ENCODE data around the gene PHF1.

PHF1 gene

DNA sequence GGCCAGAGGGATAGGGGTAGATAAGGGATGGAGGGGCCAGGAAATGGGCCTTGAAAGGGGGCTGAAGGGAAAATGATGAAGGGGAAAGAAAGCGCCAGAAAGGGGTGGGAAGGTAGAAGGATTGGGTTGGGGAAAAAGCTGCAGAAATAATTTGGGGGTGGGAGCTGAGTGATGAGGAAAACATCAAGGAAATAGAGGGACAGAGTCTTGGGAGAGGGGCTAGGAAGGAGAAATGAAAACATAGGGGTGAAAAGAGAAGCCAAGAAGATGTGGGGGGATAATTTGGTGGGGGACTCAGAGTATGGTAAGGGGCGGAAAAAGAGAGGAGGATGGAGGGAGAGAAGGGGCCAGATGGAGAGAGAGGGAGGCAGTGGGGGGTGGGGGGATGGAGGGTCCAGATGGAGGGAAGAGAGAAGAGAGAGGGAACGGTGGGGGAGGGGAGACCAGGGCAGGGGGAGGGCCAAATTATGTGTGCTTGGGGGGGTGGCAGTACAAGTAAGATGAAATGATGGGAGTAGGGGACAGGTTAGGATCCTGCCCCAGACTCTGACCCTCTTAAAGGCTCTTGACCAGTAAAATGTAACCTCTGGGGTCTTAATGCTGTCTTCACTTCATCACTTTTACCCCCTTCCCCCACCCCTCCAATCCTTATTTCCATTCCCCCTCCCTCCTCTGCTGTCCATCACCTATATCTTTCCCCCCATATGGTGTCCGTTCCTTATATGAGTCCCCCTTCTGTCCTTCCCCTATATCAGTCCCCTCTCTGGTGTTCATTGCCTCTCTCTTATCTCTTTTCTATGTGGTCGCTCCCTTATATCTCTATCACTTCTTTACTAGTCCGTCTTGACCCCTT lies 9.9 kb downstream of the PHF1 start (continued):
- TF ChIP-seq ZNF785 (tag by site-specific recombination; IDR thresholded peaks at IDR 0.05) (no peak), ZNF747 (tag by site-specific recombination; IDR thresholded peaks at IDR 0.05) (no peak), ZNF433 (tag by site-specific recombination; IDR thresholded peaks at IDR 0.05; ENCODE audit: low read depth) (no peak), ZNF544 (tag by site-specific recombination; IDR thresholded peaks at IDR 0.05) (no peak), ZNF677 (tag by site-specific recombination; IDR thresholded peaks at IDR 0.05) (no peak), CTCF (tag by site-specific recombination; IDR thresholded peaks at IDR 0.05) (no peak), ZNF670 (tag by site-specific recombination; IDR thresholded peaks at IDR 0.05; ENCODE audit: low read depth) (no peak), ZNF561 (tag by site-specific recombination; IDR thresholded peaks at IDR 0.05; ENCODE audit: borderline replicate concordance) (no peak), ZBTB17 (tag by site-specific recombination; IDR thresholded peaks at IDR 0.05) (0 out of 2 replicates have a peak, but pooled peaks have one; percentile 14), ZNF701 (tag by site-specific recombination; IDR thresholded peaks at IDR 0.05) (0 out of 2 replicates have a peak, but pooled peaks have one; percentile 50), ZNF24 (tag by site-specific recombination; IDR thresholded peaks at IDR 0.05) (0 out of 2 replicates have a peak, but pooled peaks have one; percentile 30), ZNF324 (tag by site-specific recombination; IDR thresholded peaks at IDR 0.05) (peak; percentile 85), ZNF404 (tag by site-specific recombination; IDR thresholded peaks at IDR 0.05) (no peak), ZNF341 (tag by site-specific recombination; IDR thresholded peaks at IDR 0.05; ENCODE audit: low read depth) (peak; percentile 75)
- TF ChIP-seq, protein P1, sequence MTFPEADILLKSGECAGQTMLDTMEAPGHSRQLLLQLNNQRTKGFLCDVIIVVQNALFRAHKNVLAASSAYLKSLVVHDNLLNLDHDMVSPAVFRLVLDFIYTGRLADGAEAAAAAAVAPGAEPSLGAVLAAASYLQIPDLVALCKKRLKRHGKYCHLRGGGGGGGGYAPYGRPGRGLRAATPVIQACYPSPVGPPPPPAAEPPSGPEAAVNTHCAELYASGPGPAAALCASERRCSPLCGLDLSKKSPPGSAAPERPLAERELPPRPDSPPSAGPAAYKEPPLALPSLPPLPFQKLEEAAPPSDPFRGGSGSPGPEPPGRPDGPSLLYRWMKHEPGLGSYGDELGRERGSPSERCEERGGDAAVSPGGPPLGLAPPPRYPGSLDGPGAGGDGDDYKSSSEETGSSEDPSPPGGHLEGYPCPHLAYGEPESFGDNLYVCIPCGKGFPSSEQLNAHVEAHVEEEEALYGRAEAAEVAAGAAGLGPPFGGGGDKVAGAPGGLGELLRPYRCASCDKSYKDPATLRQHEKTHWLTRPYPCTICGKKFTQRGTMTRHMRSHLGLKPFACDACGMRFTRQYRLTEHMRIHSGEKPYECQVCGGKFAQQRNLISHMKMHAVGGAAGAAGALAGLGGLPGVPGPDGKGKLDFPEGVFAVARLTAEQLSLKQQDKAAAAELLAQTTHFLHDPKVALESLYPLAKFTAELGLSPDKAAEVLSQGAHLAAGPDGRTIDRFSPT (tag by site-specific recombination; IDR thresholded peaks at IDR 0.05) = no peak

DNA sequence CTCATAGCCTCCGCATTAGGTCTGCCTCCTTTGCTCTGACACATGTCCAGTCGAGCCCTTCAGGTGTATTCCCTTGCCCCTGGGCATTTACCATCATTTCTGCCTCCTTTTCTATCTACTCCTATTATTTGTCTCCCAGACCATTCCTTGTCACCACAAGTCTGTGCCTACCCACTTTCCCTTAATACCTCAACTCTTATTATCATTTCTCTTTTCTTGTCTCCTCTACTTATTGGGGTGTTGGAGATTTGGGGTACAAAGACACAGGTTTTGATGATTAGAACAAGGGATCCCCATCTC lies 10.5 kb downstream of the PHF1 start:
- TF ChIP-seq ZNF747 (tag by site-specific recombination; IDR thresholded peaks at IDR 0.05) (no peak), ZNF324 (tag by site-specific recombination; IDR thresholded peaks at IDR 0.05) (no peak), ZNF239 (tag by site-specific recombination; IDR thresholded peaks at IDR 0.05) (no peak), KLF8 (tag by site-specific recombination; IDR thresholded peaks at IDR 0.05) (no peak)
- TF ChIP-seq, protein P2, sequence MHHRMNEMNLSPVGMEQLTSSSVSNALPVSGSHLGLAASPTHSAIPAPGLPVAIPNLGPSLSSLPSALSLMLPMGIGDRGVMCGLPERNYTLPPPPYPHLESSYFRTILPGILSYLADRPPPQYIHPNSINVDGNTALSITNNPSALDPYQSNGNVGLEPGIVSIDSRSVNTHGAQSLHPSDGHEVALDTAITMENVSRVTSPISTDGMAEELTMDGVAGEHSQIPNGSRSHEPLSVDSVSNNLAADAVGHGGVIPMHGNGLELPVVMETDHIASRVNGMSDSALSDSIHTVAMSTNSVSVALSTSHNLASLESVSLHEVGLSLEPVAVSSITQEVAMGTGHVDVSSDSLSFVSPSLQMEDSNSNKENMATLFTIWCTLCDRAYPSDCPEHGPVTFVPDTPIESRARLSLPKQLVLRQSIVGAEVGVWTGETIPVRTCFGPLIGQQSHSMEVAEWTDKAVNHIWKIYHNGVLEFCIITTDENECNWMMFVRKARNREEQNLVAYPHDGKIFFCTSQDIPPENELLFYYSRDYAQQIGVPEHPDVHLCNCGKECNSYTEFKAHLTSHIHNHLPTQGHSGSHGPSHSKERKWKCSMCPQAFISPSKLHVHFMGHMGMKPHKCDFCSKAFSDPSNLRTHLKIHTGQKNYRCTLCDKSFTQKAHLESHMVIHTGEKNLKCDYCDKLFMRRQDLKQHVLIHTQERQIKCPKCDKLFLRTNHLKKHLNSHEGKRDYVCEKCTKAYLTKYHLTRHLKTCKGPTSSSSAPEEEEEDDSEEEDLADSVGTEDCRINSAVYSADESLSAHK (tag by site-specific recombination; IDR thresholded peaks at IDR 0.05) = no peak
- no peaks in the 10 kb centered on the region for H3K9me3 ChIP-seq (ENCODE audit: control insufficient read depth, insufficient read depth, low read depth, low read length)
- H3K4me3 ChIP-seq (ENCODE audit: low read depth, low read length) = no peak overlapping the region
- no peak overlapping the region for H3K27ac ChIP-seq (ENCODE audit: extremely low read depth, low read depth, low read length)
- POLR2A ChIA-PET = no interaction called here
- CTCF ChIA-PET = no interaction called here
- H3K4me1 ChIP-seq (ENCODE audit: control insufficient read depth, insufficient read depth, low read length) = peaks cover 7% of the 10 kb centered on the region
- peaks cover 0 to 5% of the 10 kb centered on the region in 2 experiments; a peak in 1 of 3 replicates for H3K36me3 ChIP-seq (ENCODE audit: control insufficient read depth in 2 of 2, insufficient read depth in 1 of 2, low read length in 2 of 2)
